Neutrophil (primary cell): ENCODE measurements around the gene HBE1.

Experiments used
- H3K27ac ChIP-seq: fragments of 200-600 bp; sonication (generic); 2 replicates; pipeline ENCODE4 v1.5.1; 2016; ENCODE audit warnings: mild to moderate bottlenecking, moderate library complexity
- H3K27me3 ChIP-seq: fragments of 200-600 bp; sonication (generic); 2 replicates; pipeline ENCODE4 v1.6.0; 2016; ENCODE audit warnings: mild to moderate bottlenecking
- H3K36me3 ChIP-seq: fragments of 200-600 bp; sonication (generic); 2 replicates; pipeline ENCODE4 v1.5.1; 2017
- H3K4me1 ChIP-seq, 2 experiments: fragments of 200-600 bp in 1 of 2; sonication (generic) in 1 of 2; 1 replicate in 1 of 2; 2 replicates in 1 of 2; pipeline versions ENCODE4 v1.5.1 to v1.6.1; 2013 to 2016; ENCODE audit warnings: low read depth in 1 of 2, low read length in 1 of 2, mild to moderate bottlenecking in 1 of 2, moderate library complexity in 1 of 2; ENCODE audit not compliant: control insufficient read depth in 1 of 2, insufficient read depth in 1 of 2
- H3K4me3 ChIP-seq, 2 experiments: fragments of 200-600 bp in 1 of 2; sonication (generic) in 1 of 2; 1 replicate in 1 of 2; 2 replicates in 1 of 2; pipeline ENCODE4 v1.5.1; 2013 to 2016; ENCODE audit warnings: low read depth in 1 of 2, low read length in 1 of 2, mild to moderate bottlenecking in 1 of 2, moderate library complexity in 1 of 2
- H3K9me3 ChIP-seq: fragments of 200-600 bp; sonication (generic); 2 replicates; pipeline ENCODE4 v1.5.1; 2016
- CTCF ChIP-seq: fragments of 200-600 bp; sonication (generic); IDR thresholded peaks from 2 replicates; pipeline ENCODE4 v1.5.1; 2016; ENCODE audit warnings: antibody characterized with exemption

HBE1 gene

DNA sequence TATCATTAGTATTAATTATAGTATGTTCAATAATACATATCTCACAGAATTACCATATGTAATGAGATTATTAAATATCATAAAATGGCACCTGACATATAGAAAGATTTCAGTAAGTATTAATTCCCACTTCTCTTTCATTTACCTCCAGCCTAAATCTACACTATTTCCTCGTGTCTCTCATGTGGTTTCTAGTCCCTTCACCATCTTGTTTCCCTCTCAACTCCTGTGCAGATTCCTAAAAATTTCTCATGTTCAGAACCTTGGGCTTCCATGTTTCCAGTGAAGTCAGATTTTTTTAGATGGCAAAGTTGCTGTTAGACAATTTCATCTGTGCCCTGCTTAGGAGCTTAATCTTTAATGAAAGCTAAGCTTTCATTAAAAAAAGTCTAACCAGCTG, 14.1 kb upstream of the HBE1 start:
- H3K36me3 ChIP-seq = no peaks in the 10 kb centered on the region
- TF ChIP-seq CTCF = no peak
- H3K9me3 ChIP-seq = no peaks in the 10 kb centered on the region
- no peak overlapping the region for H3K27ac ChIP-seq
- no peak overlapping the region for H3K4me3 ChIP-seq
- H3K27me3 ChIP-seq = no peaks in the 10 kb centered on the region
- no peaks in the 10 kb centered on the region for H3K4me1 ChIP-seq

DNA sequence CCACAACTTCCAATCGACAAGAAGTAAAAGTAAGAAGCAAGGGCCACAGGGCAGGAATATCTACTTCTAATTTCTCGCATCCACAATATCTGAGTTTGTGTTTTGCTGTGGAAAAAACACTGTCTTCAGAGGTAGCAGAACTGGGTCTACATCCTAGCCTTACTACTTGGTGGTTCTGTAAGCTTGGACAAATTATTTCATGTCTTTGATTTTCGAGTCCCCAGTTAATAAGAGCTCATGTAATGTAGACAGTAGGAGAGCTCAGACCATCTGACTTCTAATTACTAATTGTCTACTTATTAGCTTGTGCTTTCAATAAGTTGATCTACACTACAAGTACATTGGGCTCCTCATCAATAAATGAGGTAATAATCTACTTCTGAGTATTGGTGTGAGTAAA, 13.3 kb upstream of the HBE1 start:
- TF ChIP-seq CTCF = no peak
- Histone ChIP-seq H3K4me1 (no peaks in the 10 kb centered on the region), H3K9me3 (no peaks in the 10 kb centered on the region), H3K4me3 (no peak overlapping the region), H3K27ac (no peak overlapping the region), H3K36me3 (no peaks in the 10 kb centered on the region), H3K27me3 (no peaks in the 10 kb centered on the region)

GRCh38 chr11:5282628-5283027, 12.9 kb upstream of the HBE1 start:
- H3K27me3 ChIP-seq = no peaks in the 10 kb centered on the region
- no peak for TF ChIP-seq CTCF
- no peaks in the 10 kb centered on the region for H3K36me3 ChIP-seq
- no peak overlapping the region for H3K27ac ChIP-seq
- H3K4me3 ChIP-seq = no peak overlapping the region
- H3K9me3 ChIP-seq = no peaks in the 10 kb centered on the region
- H3K4me1 ChIP-seq = no peaks in the 10 kb centered on the region

GRCh38 chr11:5281596-5281995, 11.9 kb upstream of the HBE1 start:
- TF ChIP-seq CTCF = no peak
- H3K27ac ChIP-seq = no peak overlapping the region
- H3K4me3 ChIP-seq = no peak overlapping the region
- no peaks in the 10 kb centered on the region for H3K9me3 ChIP-seq
- no peaks in the 10 kb centered on the region for H3K4me1 ChIP-seq
- no peaks in the 10 kb centered on the region for H3K36me3 ChIP-seq
- H3K27me3 ChIP-seq = no peaks in the 10 kb centered on the region

DNA sequence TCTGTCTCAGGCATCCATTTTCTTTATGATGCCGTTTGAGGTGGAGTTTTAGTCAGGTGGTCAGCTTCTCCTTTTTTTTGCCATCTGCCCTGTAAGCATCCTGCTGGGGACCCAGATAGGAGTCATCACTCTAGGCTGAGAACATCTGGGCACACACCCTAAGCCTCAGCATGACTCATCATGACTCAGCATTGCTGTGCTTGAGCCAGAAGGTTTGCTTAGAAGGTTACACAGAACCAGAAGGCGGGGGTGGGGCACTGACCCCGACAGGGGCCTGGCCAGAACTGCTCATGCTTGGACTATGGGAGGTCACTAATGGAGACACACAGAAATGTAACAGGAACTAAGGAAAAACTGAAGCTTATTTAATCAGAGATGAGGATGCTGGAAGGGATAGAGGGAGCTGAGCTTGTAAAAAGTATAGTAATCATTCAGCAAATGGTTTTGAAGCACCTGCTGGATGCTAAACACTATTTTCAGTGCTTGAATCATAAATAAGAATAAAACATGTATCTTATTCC, 10.9 kb upstream of the HBE1 start:
- Histone ChIP-seq H3K9me3 (no peaks in the 10 kb centered on the region), H3K4me3 (no peak overlapping the region), H3K27me3 (no peaks in the 10 kb centered on the region), H3K4me1 (no peaks in the 10 kb centered on the region), H3K36me3 (no peaks in the 10 kb centered on the region), H3K27ac (no peak overlapping the region)
- no peak for TF ChIP-seq CTCF
